OCI-LY7 (cell line): Measurements from ENCODE around the gene DMAC1. TPM values are rescaled to one million over a fixed set of nuclear protein-coding genes. Genes with fewer than 3 reads are reported as not detected.

Experiments used
- BruUV-seq: library from RNA; stranded (reverse); fragments of 400-500 nt; replicated peaks from 2 replicates; lab custom pipeline; 2021; lab: Mats Ljungman, UMichigan
- CTCF ChIA-PET: fragments of 300-600 bp; sonication (Branson Sonifier 250); formaldehyde crosslinking; loops from one replicate; lab custom pipeline; 2022; ENCODE audit warnings: antibody characterized with exemption; ENCODE audit not compliant: unreplicated experiment; lab: Charles Lee
- POLR2A ChIA-PET: fragments of 300-600 bp; sonication (Branson Sonifier 250); formaldehyde crosslinking; loops from one replicate; lab custom pipeline; 2022; ENCODE audit warnings: antibody characterized with exemption; lab: Charles Lee
- DNase-seq: peaks from one replicate; pipeline ENCODE4 v3.0.0-alpha.2; 2015; ENCODE audit warnings: low spot score
- H2AFZ ChIP-seq: fragments of 200-600 bp; sonication (generic), shearing (Covaris generic); 2 replicates; pipeline ENCODE4 v1.6.1; 2014; ENCODE audit warnings: mild to moderate bottlenecking, antibody characterized with exemption, low read length, moderate library complexity
- H3K27ac ChIP-seq: fragments of 200-600 bp; sonication (generic); 2 replicates; pipeline ENCODE4 v1.5.1; 2014; ENCODE audit warnings: mixed run types, low read depth, mild to moderate bottlenecking, moderate library complexity, low read length, inconsistent platforms; ENCODE audit not compliant: poor library complexity, severe bottlenecking
- H3K36me3 ChIP-seq: fragments of 200-600 bp; sonication (generic); 2 replicates; pipeline ENCODE4 v1.6.1; 2014; ENCODE audit warnings: mild to moderate bottlenecking, antibody characterized with exemption, low read length, moderate library complexity, mixed read lengths; ENCODE audit not compliant: insufficient read depth
- H3K4me1 ChIP-seq: fragments of 200-600 bp; sonication (generic); 2 replicates; pipeline ENCODE4 v1.5.1; 2014; ENCODE audit warnings: mild to moderate bottlenecking, low read length; ENCODE audit not compliant: insufficient read depth, poor library complexity, severe bottlenecking
- H3K4me2 ChIP-seq: fragments of 200-600 bp; sonication (generic); 2 replicates; pipeline ENCODE4 v1.6.1; 2014; ENCODE audit warnings: mild to moderate bottlenecking, low read length
- H3K4me3 ChIP-seq: fragments of 200-600 bp; sonication (generic); 2 replicates; pipeline ENCODE4 v1.5.1; 2014; ENCODE audit warnings: mild to moderate bottlenecking, low read depth, low read length; ENCODE audit not compliant: poor library complexity, severe bottlenecking
- H3K79me2 ChIP-seq: fragments of 200-600 bp; sonication (generic); 2 replicates; pipeline ENCODE4 v1.6.1; 2016; ENCODE audit warnings: low read depth, mild to moderate bottlenecking, low read length, moderate library complexity, mixed read lengths; ENCODE audit not compliant: insufficient read depth
- H3K9me2 ChIP-seq: fragments of 200-600 bp; sonication (generic); 2 replicates; pipeline ENCODE4 v1.6.1; 2016; ENCODE audit warnings: mild to moderate bottlenecking, low read length, mixed read lengths; ENCODE audit not compliant: insufficient read depth
- H3K9me3 ChIP-seq: fragments of 200-600 bp; sonication (generic); 2 replicates; pipeline ENCODE4 v1.6.1; 2014; ENCODE audit warnings: mild to moderate bottlenecking, mixed run types, low read length, mixed read lengths
- H4K20me1 ChIP-seq: fragments of 200-600 bp; sonication (generic); 2 replicates; pipeline ENCODE4 v1.6.1; 2014; ENCODE audit warnings: mild to moderate bottlenecking, antibody characterized with exemption, low read length, moderate library complexity, mixed read lengths; ENCODE audit not compliant: insufficient read depth
- CTCF ChIP-seq: fragments of 200-600 bp; sonication (generic); conservative IDR thresholded peaks from 2 replicates; pipeline ENCODE4 v1.5.1; 2014; ENCODE audit warnings: mild to moderate bottlenecking, antibody characterized with exemption, low read length, moderate library complexity, mixed read lengths
- EZH2phosphoT487 ChIP-seq: fragments of 200-600 bp; sonication (generic); IDR thresholded peaks from 2 replicates; pipeline ENCODE4 v1.6.1; 2018; ENCODE audit warnings: low read depth, borderline replicate concordance, mild to moderate bottlenecking, mixed run types, antibody characterized with exemption, low read length, moderate library complexity, mixed read lengths
- intact Hi-C: fragments of 100-400 bp; cut with micrococcal nuclease; formaldehyde crosslinking; loops from one replicate; pipeline ENCODE4 v1.10.0; 2022; ENCODE audit not compliant: unreplicated experiment
- total RNA-seq, 2 experiments: library from RNA; depleted of rRNA in 1 of 2; stranded (reverse); fragments of >200 nt in 1 of 2; shearing (Covaris generic) in 1 of 2; gene quantifications; 2 replicates each; pipeline ENCODE4 v1.2.3, GENCODE V29; 2014 to 2022

The DMAC1 gene
- total RNA-seq, 2 experiments from 2014 or later = 29.1 to 103 TPM

- H3K36me3 ChIP-seq = peaks cover 46% of the 10 kb centered on the region
- H3K27ac ChIP-seq = no peak overlapping the region
- no peaks in the 10 kb centered on the region for H3K9me3 ChIP-seq
- no peak overlapping the region for H3K4me3 ChIP-seq
- no peaks in the 10 kb centered on the region for H3K4me1 ChIP-seq
- TF ChIP-seq CTCF = no peak
- no peak for TF ChIP-seq EZH2phosphoT487
- POLR2A ChIA-PET = no interaction called here
- no peaks in the 10 kb centered on the region for H3K79me2 ChIP-seq
- intact Hi-C loops = no loop called here
- H3K9me2 ChIP-seq = no peaks in the 10 kb centered on the region
- no peaks in the 10 kb centered on the region for H4K20me1 ChIP-seq
- no peak for DNase-seq
- no peak overlapping the region for H3K4me2 ChIP-seq
- H2AFZ ChIP-seq = no peak overlapping the region
- BruUV-seq = no TSS peak
- CTCF ChIA-PET = no interaction called here
These were observed 9.4 kb downstream of the DMAC1 start for GRCh38 chr9:7790022-7790818.

- Histone ChIP-seq H2AFZ (no peak overlapping the region), H3K27ac (no peak overlapping the region), H4K20me1 (no peaks in the 10 kb centered on the region), H3K79me2 (no peaks in the 10 kb centered on the region), H3K4me3 (no peak overlapping the region), H3K36me3 (peaks cover 32% of the 10 kb centered on the region), H3K4me1 (no peaks in the 10 kb centered on the region), H3K9me3 (no peaks in the 10 kb centered on the region), H3K9me2 (no peaks in the 10 kb centered on the region), H3K4me2 (no peak overlapping the region)
- no TSS peak for BruUV-seq
- intact Hi-C loops = no loop called here
- ChIA-PET POLR2A (no interaction called here), CTCF (no interaction called here)
- TF ChIP-seq EZH2phosphoT487 = no peak
- TF ChIP-seq CTCF = no peak
- DNase-seq = no peak
These were observed 10.8 kb downstream of the DMAC1 start for GRCh38 chr9:7788772-7789171.

DNA sequence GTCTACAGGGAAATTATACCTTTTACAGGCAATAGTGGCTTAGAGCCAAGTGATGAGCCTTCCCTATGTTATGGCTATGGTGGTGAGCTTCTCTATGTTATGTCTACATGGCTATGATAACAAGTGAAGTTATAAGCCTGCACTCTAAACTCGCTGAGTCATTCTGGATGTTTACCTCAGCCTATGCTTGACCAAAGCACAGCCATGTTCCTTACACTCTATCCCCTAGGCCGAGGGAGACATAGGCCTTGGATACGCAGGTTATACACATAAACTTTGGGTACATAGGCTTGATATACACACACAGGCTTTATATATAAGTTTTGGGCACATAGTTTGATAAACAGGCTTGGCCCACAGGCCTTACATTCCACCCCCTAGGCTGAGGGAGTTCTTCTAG, 13.8 kb downstream of the DMAC1 start:
- no peaks in the 10 kb centered on the region for H3K9me3 ChIP-seq
- H3K27ac ChIP-seq = no peak overlapping the region
- CTCF ChIA-PET = no interaction called here
- no peaks in the 10 kb centered on the region for H3K9me2 ChIP-seq
- BruUV-seq = no TSS peak
- H3K4me1 ChIP-seq = no peaks in the 10 kb centered on the region
- H3K4me2 ChIP-seq = no peak overlapping the region
- TF ChIP-seq CTCF = no peak
- TF ChIP-seq EZH2phosphoT487 = no peak
- DNase-seq = no peak
- POLR2A ChIA-PET = no interaction called here
- peaks cover 17% of the 10 kb centered on the region for H3K36me3 ChIP-seq
- H3K79me2 ChIP-seq = no peaks in the 10 kb centered on the region
- intact Hi-C loops = no loop called here
- H4K20me1 ChIP-seq = no peaks in the 10 kb centered on the region
- H3K4me3 ChIP-seq = no peak overlapping the region
- no peak overlapping the region for H2AFZ ChIP-seq
